H1 (cell line): ENCODE data around the gene TIE1. TPM values are rescaled to one million over a fixed set of nuclear protein-coding genes. Genes with fewer than 3 reads are reported as not detected.
A peak's percentile ranks its signal among the peaks of the same experiment; 100 is the strongest.

ENCODE experiments used
- CTCF ChIA-PET: fragments of 300-600 bp; sonication (Branson Sonifier 250); formaldehyde crosslinking; loops from one replicate; lab custom pipeline; 2021; ENCODE audit not compliant: partially characterized antibody; lab: Charles Lee
- POLR2A ChIA-PET: fragments of 300-600 bp; sonication (Branson Sonifier 250); formaldehyde crosslinking; loops from one replicate; lab custom pipeline; 2021; ENCODE audit warnings: inconsistent platforms; ENCODE audit not compliant: partially characterized antibody; lab: Charles Lee
- DNase-seq, 2 experiments: peaks; one replicate each; pipeline versions ENCODE4 v3.0.0 to v3.0.0-alpha.2; 2010 to 2022; ENCODE audit warnings: low spot score in 2 of 2, low read depth in 1 of 2, mixed read lengths in 1 of 2
- FAIRE-seq: peaks from 2 replicates; lab custom pipeline; 2011; peaks lifted over from hg19 to GRCh38; lab: Jason Lieb, UNC
- H2AFZ ChIP-seq: 2 replicates; pipeline ENCODE4 v1.8.1; 2012; ENCODE audit warnings: low read length, inconsistent platforms
- H2AK5ac ChIP-seq: 2 replicates; pipeline ENCODE4 v1.6.1; 2013; ENCODE audit warnings: low read depth, low read length
- H2BK120ac ChIP-seq: replicated peaks from 2 replicates; pipeline ENCODE3; 2013; ENCODE audit warnings: low read depth, low read length, inconsistent platforms
- H2BK12ac ChIP-seq: 2 replicates; pipeline ENCODE4 v1.6.1; 2013; ENCODE audit warnings: low read depth, low read length
- H2BK15ac ChIP-seq: 2 replicates; pipeline ENCODE4 v1.6.1; 2013; ENCODE audit warnings: low read length
- H2BK20ac ChIP-seq: 2 replicates; pipeline ENCODE4 v1.6.1; 2013; ENCODE audit warnings: low read length
- H2BK5ac ChIP-seq: 2 replicates; pipeline ENCODE4 v1.6.1; 2013; ENCODE audit warnings: low read depth, low read length
- H3K14ac ChIP-seq: 2 replicates; pipeline ENCODE4 v1.6.1; 2013; ENCODE audit warnings: inconsistent platforms; ENCODE audit not compliant: insufficient read length
- H3K18ac ChIP-seq: 2 replicates; pipeline ENCODE4 v1.6.1; 2013; ENCODE audit warnings: low read length; ENCODE audit errors: extremely low read depth
- H3K23ac ChIP-seq: 2 replicates; pipeline ENCODE4 v1.6.1; 2013; ENCODE audit warnings: inconsistent platforms; ENCODE audit not compliant: insufficient read length
- H3K23me2 ChIP-seq: 2 replicates; pipeline ENCODE4 v1.6.1; 2013; ENCODE audit warnings: low read depth, low read length
- H3K27ac ChIP-seq: 2 replicates; pipeline ENCODE4 v1.6.1; 2011; ENCODE audit warnings: low read depth, low read length, inconsistent platforms
- H3K27me3 ChIP-seq, 4 experiments: replicated peaks in 1 of 4; 1 replicate in 1 of 4; 2 replicates in 3 of 4; pipeline versions ENCODE4 v1.6.1 to v1.8.1; 2011 to 2013; ENCODE audit warnings: low read length in 3 of 4, mild to moderate bottlenecking in 3 of 4, inconsistent platforms in 2 of 4, mixed read lengths in 2 of 4, moderate library complexity in 1 of 4; ENCODE audit not compliant: control insufficient read depth in 3 of 4, insufficient read depth in 3 of 4; ENCODE audit errors: extremely low read depth in 1 of 4
- H3K36me3 ChIP-seq, 4 experiments: 2 replicates each; pipeline versions ENCODE4 v1.6.1 to v1.8.1; 2011 to 2013; ENCODE audit warnings: mild to moderate bottlenecking in 4 of 4, low read length in 3 of 4, moderate library complexity in 2 of 4, control low read depth in 1 of 4, inconsistent platforms in 1 of 4; ENCODE audit not compliant: insufficient read depth in 4 of 4, control insufficient read depth in 2 of 4
- H3K4ac ChIP-seq: replicated peaks from 2 replicates; pipeline ENCODE3; 2013; ENCODE audit warnings: low read length, low read depth, mixed read lengths, inconsistent platforms; ENCODE audit not compliant: insufficient read length
- H3K4me1 ChIP-seq, 4 experiments: replicated peaks in 1 of 4; 1 replicate in 1 of 4; 2 replicates in 3 of 4; pipeline versions ENCODE4 v1.6.1 to v1.8.1; 2011 to 2013; ENCODE audit warnings: low read length in 3 of 4, inconsistent platforms in 2 of 4, mixed read lengths in 1 of 4; ENCODE audit not compliant: insufficient read depth in 4 of 4, control insufficient read depth in 3 of 4
- H3K4me2 ChIP-seq, 2 experiments: 2 replicates each; pipeline versions ENCODE4 v1.6.1 to v1.8.1; 2011 to 2013; ENCODE audit warnings: low read depth in 2 of 2, low read length in 2 of 2, control low read depth in 1 of 2, inconsistent platforms in 1 of 2, mild to moderate bottlenecking in 1 of 2; ENCODE audit not compliant: insufficient read depth in 1 of 2
- H3K4me3 ChIP-seq, 4 experiments: fragments of 200-600, 300-600 bp in 1 of 4; sonication (generic), shearing (Covaris generic), sonication (Bioruptor Twin) in 1 of 4; 2 replicates each; pipeline versions ENCODE4 v1.5.1 to v1.8.1; 2011 to 2016; ENCODE audit warnings: low read length in 4 of 4, low read depth in 3 of 4, control low read depth in 2 of 4, inconsistent platforms in 2 of 4, mild to moderate bottlenecking in 2 of 4, mixed read lengths in 1 of 4, moderate library complexity in 1 of 4; ENCODE audit not compliant: insufficient read depth in 2 of 4; ENCODE audit errors: extremely low read depth in 1 of 4
- H3K56ac ChIP-seq: replicated peaks from 2 replicates; pipeline ENCODE3; 2013; ENCODE audit warnings: low read depth, mild to moderate bottlenecking, mixed read lengths, low read length, inconsistent platforms; ENCODE audit not compliant: insufficient read length
- H3K79me1 ChIP-seq: 2 replicates; pipeline ENCODE4 v1.6.1; 2013; ENCODE audit warnings: low read depth, low read length, control low read depth
- H3K79me2 ChIP-seq, 2 experiments: 2 replicates each; pipeline versions ENCODE4 v1.6.1 to v1.8.1; 2012 to 2013; ENCODE audit warnings: low read length in 2 of 2, mild to moderate bottlenecking in 2 of 2, inconsistent platforms in 1 of 2; ENCODE audit not compliant: insufficient read depth in 2 of 2, control insufficient read depth in 1 of 2
- H3K9ac ChIP-seq, 4 experiments: replicated peaks in 1 of 4; 1 replicate in 1 of 4; 2 replicates in 3 of 4; pipeline versions ENCODE4 v1.6.1 to v1.8.1; 2011 to 2013; ENCODE audit warnings: low read depth in 3 of 4, low read length in 3 of 4, control low read depth in 2 of 4, mild to moderate bottlenecking in 2 of 4, moderate library complexity in 2 of 4, inconsistent platforms in 1 of 4; ENCODE audit errors: extremely low read depth in 1 of 4
- H3K9me3 ChIP-seq, 2 experiments: 2 replicates each; pipeline versions ENCODE4 v1.6.1 to v1.8.1; 2012 to 2013; ENCODE audit warnings: mild to moderate bottlenecking in 2 of 2, moderate library complexity in 2 of 2, control low read depth in 1 of 2, inconsistent platforms in 1 of 2, low read depth in 1 of 2, low read length in 1 of 2, mixed read lengths in 1 of 2; ENCODE audit not compliant: insufficient read depth in 2 of 2
- H4K20me1 ChIP-seq, 2 experiments: replicated peaks in 1 of 2; 2 replicates each; pipeline versions ENCODE3 to v1.8.1; 2011 to 2013; ENCODE audit warnings: inconsistent platforms in 2 of 2, low read length in 2 of 2, mild to moderate bottlenecking in 1 of 2; ENCODE audit not compliant: insufficient read depth in 2 of 2, control insufficient read depth in 1 of 2
- H4K5ac ChIP-seq: 2 replicates; pipeline ENCODE4 v1.6.1; 2013; ENCODE audit warnings: low read length, low read depth, mixed read lengths, inconsistent platforms; ENCODE audit not compliant: insufficient read length
- H4K8ac ChIP-seq: 2 replicates; pipeline ENCODE4 v1.8.0; 2013; ENCODE audit warnings: mild to moderate bottlenecking, moderate library complexity, low read length, inconsistent platforms; ENCODE audit not compliant: insufficient read depth; ENCODE audit errors: extremely low read depth
- H4K91ac ChIP-seq: replicated peaks from 2 replicates; pipeline ENCODE3; 2013; ENCODE audit warnings: low read length, mixed read lengths, inconsistent platforms; ENCODE audit not compliant: insufficient read length
- KDM1A ChIP-seq: fragments of 200-600, 300-600 bp; sonication (generic); IDR thresholded peaks from 2 replicates; pipeline ENCODE4 v1.7.1; 2016; ENCODE audit warnings: mild to moderate bottlenecking, low read length, borderline replicate concordance
- SAP30 ChIP-seq: fragments of 300-600 bp; sonication (generic); IDR thresholded peaks from 2 replicates; pipeline ENCODE4 v1.7.1; 2012; ENCODE audit warnings: low read length, moderate library complexity, mild to moderate bottlenecking, inconsistent platforms; ENCODE audit not compliant: insufficient read depth, insufficient replicate concordance
- WGBS, 2 experiments: shearing (Covaris generic) in 1 of 2; methylation state at CpG; one replicate each; pipeline versions ENCODE4 v1.1.6 to v1.1.7; 2013 to 2015; ENCODE audit warnings: low lambda C conversion rate in 2 of 2, mixed read lengths in 2 of 2, inconsistent platforms in 1 of 2, low coverage in 1 of 2, missing lambda C conversion rate in 1 of 2; ENCODE audit not compliant: insufficient replicate concordance in 2 of 2, insufficient coverage in 1 of 2, insufficient read length in 1 of 2; ENCODE audit errors: extremely low coverage in 1 of 2, missing lambda C conversion rate in 1 of 2; 5-methylcytosine and 5-hydroxymethylcytosine counted together
- long read RNA-seq, 2 experiments: library from RNA in 1 of 2; library from capped mRNA in 1 of 2; stranded (forward); transcript quantifications; one replicate each; pipeline ENCODE4 v2.0.0, GENCODE V29; 2021; ENCODE audit warnings: inconsistent platforms in 1 of 2
- polyA minus RNA-seq, 3 experiments: library from RNA; depleted of rRNA, polyadenylated mRNA; stranded (reverse); fragments of >200 nt; gene quantifications; 1 replicate in 2 of 3; 2 replicates in 1 of 3; pipeline ENCODE4 v1.2.3, GENCODE V29; 2011
- polyA plus RNA-seq, 7 experiments: library from polyadenylated mRNA; depleted of rRNA in 3 of 7; stranded (reverse) in 5 of 7; unstranded in 2 of 7; fragments of >200 nt in 5 of 7; fragments of 200-250 nt in 2 of 7; gene quantifications; 1 replicate in 5 of 7; 2 replicates in 1 of 7; 4 replicates in 1 of 7; pipeline versions ENCODE4 v1.2.1 to v1.2.3, GENCODE V29; 2011 to 2013; ENCODE audit warnings: missing spikeins in 2 of 7, mixed read lengths in 2 of 7
- total RNA-seq: library from RNA; stranded (reverse); fragmentation: NEBNext Ultra II Directional; extraction: Animal tissue kit (Norgen Biotek cat#: 25700); gene quantifications from 2 replicates; pipeline ENCODE4 v1.2.1, GENCODE V29; 2021

Gene TIE1
- 2.2 and 2.7 TPM in 2 replicates for total RNA-seq
- polyA plus RNA-seq (2011; rRNA removed) = 0.74 and 1.5 TPM in 2 replicates
- 1.2 TPM for polyA plus RNA-seq (2011; cell fraction: cytosol; rRNA removed)
- polyA plus RNA-seq (2011; cell fraction: nucleus; rRNA removed) = 3.8 TPM
- 1.1 to 1.7 TPM (median 1.6 TPM) in 4 replicates for polyA plus RNA-seq (2012, experiment 1 of 2)
- polyA plus RNA-seq (2012, experiment 2 of 2) = 1.4 TPM
- polyA plus RNA-seq (2013, experiment 1 of 2) = 5.6 TPM
- 4.5 TPM for polyA plus RNA-seq (2013, experiment 2 of 2)
- 1.7 and 1.9 TPM in 2 replicates for polyA minus RNA-seq (2011; rRNA and poly(A)+ RNA removed)
- 5.9 TPM for polyA minus RNA-seq (2011; cell fraction: cytosol; rRNA and poly(A)+ RNA removed)
- polyA minus RNA-seq (2011; cell fraction: nucleus; rRNA and poly(A)+ RNA removed) = 3.0 TPM
- long read RNA-seq, experiment 1 = 0 reads
- long read RNA-seq, experiment 2, partial matches to known transcripts = 1 of 1 reads
- long read RNA-seq, experiment 2, other reads (novel, unspliced or antisense) = 0 of 1 reads

DNA sequence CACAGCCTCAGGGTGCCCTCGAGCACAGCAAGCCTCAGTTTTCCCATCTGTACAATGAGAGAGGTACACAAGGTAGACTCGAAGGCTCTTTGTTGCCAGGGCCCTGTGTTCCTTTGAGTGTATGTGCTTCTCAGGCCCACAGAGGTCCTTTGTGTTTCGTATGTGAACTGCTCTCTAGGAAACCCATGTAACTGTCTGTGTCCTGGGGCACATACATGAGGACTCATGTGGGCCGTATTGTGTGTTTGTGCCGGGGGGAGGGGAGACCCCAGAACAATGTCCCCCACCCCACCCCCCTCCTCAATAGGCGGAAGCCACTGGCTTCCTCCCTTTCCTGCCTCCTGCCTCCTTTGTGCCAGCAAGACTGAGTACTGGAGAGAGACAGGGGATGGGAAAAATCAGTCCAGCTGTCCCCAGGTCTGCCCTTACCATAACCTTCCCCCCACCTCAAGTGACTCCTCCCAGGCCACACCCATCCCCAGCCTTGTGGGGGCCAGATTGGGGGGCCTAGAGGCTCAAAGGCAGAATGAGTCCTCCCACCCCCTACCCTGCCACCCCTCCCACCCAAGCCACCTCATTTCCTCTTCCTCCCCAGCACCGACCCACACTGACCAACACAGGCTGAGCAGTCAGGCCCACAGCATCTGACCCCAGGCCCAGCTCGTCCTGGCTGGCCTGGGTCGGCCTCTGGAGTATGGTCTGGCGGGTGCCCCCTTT lies at the start of gene TIE1:
TSS of gene TIE1 (plus strand) at position 605 of the 717 bp plus-strand sequence. CDS start at position 695, 90 bp downstream.
- Histone ChIP-seq H2AFZ (no peak within 1 kb of the TSS), H2BK12ac (peak within 1 kb of the TSS; percentile 71; the same call in 1 of the 2 replicates), H3K27ac (no peak within 1 kb of the TSS), H3K9ac (no peak within 1 kb of the TSS), H4K20me1 (no peaks in the 10 kb centered on the region), H2AK5ac (no peak within 1 kb of the TSS), H4K91ac (peak within 1 kb of the TSS; percentile 62), H3K79me1 (no peaks in the 10 kb centered on the region), H3K18ac (no peak within 1 kb of the TSS), H2BK120ac (no peak within 1 kb of the TSS), H3K9me3 (no peaks in the 10 kb centered on the region), H3K23ac (no peak within 1 kb of the TSS), H3K79me2 (no peaks in the 10 kb centered on the region), H2BK20ac (peak within 1 kb of the TSS; percentile 62), H3K4ac (no peak within 1 kb of the TSS), H3K4me2 (no peak within 1 kb of the TSS), H3K4me1 (peaks cover 0 to 6% (median 2%) of the 10 kb centered on the region in 4 experiments; a peak in 4 of 7 replicates), H3K27me3 (no peaks in the 10 kb centered on the region), H4K8ac (peak within 1 kb of the TSS; percentile 40), H4K5ac (no peak within 1 kb of the TSS), H3K4me3 (no peak within 1 kb of the TSS), H3K14ac (no peak within 1 kb of the TSS), H3K36me3 (no peaks in the 10 kb centered on the region), H2BK15ac (no peak within 1 kb of the TSS), H2BK5ac (no peak within 1 kb of the TSS), H3K23me2 (no peaks in the 10 kb centered on the region; the same call in 1 of the 2 replicates), H3K56ac (no peak within 1 kb of the TSS)
- 76% methylated on average over 9 of the region's 10 CpGs; no CpG with 5 or more reads in 1 of the 2 experiments for WGBS, 2 experiments
- TF ChIP-seq KDM1A = 0 out of 2 replicates have a peak, but pooled peaks have one; percentile 39
- TF ChIP-seq SAP30 = no peak
- ChIA-PET POLR2A (interaction anchor here (1.1 kb wide), 1 partner anchor 24 kb away, joined by 4 read pairs; no protein-coding TSS in a partner anchor), CTCF (interaction anchor here (1.3 kb wide), 1 partner anchor 15 kb away, joined by 3 read pairs; the partner anchor contains the start of gene C1orf210)
- no peak for DNase-seq
- FAIRE-seq = no peak
